ENCODE measurements around the gene DIMT1. TPM values are rescaled to one million over a fixed set of nuclear protein-coding genes. Genes with fewer than 3 reads are reported as not detected.

DIMT1 gene
- total and polyA plus RNA-seq, 2 experiments from 2014 or later: 53.0 to 56.5 TPM

DNA sequence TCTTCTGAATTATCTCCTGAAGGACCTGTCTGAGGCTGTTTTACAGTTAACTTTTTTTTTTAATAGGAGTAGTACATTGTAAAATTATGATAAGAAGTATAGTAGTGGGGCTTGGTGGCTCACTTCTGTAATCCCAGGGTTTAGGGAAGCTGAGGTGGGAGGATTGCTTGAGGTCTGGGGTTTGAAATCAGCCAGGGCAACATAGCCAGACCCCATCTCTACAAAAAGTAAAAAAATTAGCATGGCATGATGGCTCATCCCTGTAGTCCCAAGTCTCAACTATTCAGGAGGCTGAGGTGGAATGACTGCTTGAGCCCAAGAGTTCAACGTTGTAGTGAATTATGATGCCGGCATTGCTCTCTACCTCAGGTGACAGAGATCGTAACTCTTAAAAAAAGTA is 15.9 kb upstream of the DIMT1 start:
- H3K27ac Mint-ChIP-seq: no peak overlapping the region
- no peak for DNase-seq (ENCODE audit: low spot score)
- peaks cover 6% of the 10 kb centered on the region; the same call in 2 of the 3 replicates for H3K36me3 Mint-ChIP-seq (ENCODE audit: low read depth)

More for the DNA sequence above, 15.9 kb upstream of the DIMT1 start:
- Histone ChIP-seq H3K27ac (ENCODE audit: low read depth) (no peak overlapping the region), H3K36me3 (ENCODE audit: insufficient read depth) (no peaks in the 10 kb centered on the region), H4K20me1 (replicated peaks; ENCODE audit: insufficient read depth) (peaks cover 35% of the 10 kb centered on the region), H3K4me1 (ENCODE audit: insufficient read depth) (no peaks in the 10 kb centered on the region), H2AFZ (no peak overlapping the region), H3K79me2 (replicated peaks; ENCODE audit: insufficient read depth) (peaks cover 100% of the 10 kb centered on the region), H3K9me2 (ENCODE audit: insufficient read depth) (no peaks in the 10 kb centered on the region), H3K4me2 (no peak overlapping the region), H3K27me3 (ENCODE audit: insufficient read depth) (no peaks in the 10 kb centered on the region), H3F3A (replicated peaks; ENCODE audit: low read depth) (no peaks in the 10 kb centered on the region), H3K4me3 (no peak overlapping the region)
- no peak for ATAC-seq
- H3K4me3 Mint-ChIP-seq: no peak overlapping the region
- H3K27me3 Mint-ChIP-seq (ENCODE audit: insufficient read depth, low read depth, poor library complexity): no peaks in the 10 kb centered on the region
- no peaks in the 10 kb centered on the region for H3K9me3 Mint-ChIP-seq
- H3K4me1 Mint-ChIP-seq: no peaks in the 10 kb centered on the region
- TF ChIP-seq STAT1 (IDR thresholded peaks at IDR 0.05; ENCODE audit: unreplicated experiment) (no peak), ZNF114 (CRISPR knock-in tag; IDR thresholded peaks at IDR 0.05) (no peak), EZH2phosphoT487 (IDR thresholded peaks at IDR 0.05; ENCODE audit: unreplicated experiment) (no peak), EZH2 (IDR thresholded peaks at IDR 0.05; ENCODE audit: low read depth, unreplicated experiment) (no peak), POLR2AphosphoS5 (IDR thresholded peaks at IDR 0.05; ENCODE audit: low read depth) (no peak), ZNF331 (CRISPR knock-in tag; IDR thresholded peaks at IDR 0.05; ENCODE audit: low read depth) (no peak), NANOG (IDR thresholded peaks at IDR 0.05; ENCODE audit: borderline replicate concordance) (no peak), JUNB (IDR thresholded peaks at IDR 0.05; ENCODE audit: unreplicated experiment) (no peak), CREB1 (CRISPR knock-in tag; IDR thresholded peaks at IDR 0.05; ENCODE audit: low read depth) (no peak)
- TF ChIP-seq, protein P1, sequence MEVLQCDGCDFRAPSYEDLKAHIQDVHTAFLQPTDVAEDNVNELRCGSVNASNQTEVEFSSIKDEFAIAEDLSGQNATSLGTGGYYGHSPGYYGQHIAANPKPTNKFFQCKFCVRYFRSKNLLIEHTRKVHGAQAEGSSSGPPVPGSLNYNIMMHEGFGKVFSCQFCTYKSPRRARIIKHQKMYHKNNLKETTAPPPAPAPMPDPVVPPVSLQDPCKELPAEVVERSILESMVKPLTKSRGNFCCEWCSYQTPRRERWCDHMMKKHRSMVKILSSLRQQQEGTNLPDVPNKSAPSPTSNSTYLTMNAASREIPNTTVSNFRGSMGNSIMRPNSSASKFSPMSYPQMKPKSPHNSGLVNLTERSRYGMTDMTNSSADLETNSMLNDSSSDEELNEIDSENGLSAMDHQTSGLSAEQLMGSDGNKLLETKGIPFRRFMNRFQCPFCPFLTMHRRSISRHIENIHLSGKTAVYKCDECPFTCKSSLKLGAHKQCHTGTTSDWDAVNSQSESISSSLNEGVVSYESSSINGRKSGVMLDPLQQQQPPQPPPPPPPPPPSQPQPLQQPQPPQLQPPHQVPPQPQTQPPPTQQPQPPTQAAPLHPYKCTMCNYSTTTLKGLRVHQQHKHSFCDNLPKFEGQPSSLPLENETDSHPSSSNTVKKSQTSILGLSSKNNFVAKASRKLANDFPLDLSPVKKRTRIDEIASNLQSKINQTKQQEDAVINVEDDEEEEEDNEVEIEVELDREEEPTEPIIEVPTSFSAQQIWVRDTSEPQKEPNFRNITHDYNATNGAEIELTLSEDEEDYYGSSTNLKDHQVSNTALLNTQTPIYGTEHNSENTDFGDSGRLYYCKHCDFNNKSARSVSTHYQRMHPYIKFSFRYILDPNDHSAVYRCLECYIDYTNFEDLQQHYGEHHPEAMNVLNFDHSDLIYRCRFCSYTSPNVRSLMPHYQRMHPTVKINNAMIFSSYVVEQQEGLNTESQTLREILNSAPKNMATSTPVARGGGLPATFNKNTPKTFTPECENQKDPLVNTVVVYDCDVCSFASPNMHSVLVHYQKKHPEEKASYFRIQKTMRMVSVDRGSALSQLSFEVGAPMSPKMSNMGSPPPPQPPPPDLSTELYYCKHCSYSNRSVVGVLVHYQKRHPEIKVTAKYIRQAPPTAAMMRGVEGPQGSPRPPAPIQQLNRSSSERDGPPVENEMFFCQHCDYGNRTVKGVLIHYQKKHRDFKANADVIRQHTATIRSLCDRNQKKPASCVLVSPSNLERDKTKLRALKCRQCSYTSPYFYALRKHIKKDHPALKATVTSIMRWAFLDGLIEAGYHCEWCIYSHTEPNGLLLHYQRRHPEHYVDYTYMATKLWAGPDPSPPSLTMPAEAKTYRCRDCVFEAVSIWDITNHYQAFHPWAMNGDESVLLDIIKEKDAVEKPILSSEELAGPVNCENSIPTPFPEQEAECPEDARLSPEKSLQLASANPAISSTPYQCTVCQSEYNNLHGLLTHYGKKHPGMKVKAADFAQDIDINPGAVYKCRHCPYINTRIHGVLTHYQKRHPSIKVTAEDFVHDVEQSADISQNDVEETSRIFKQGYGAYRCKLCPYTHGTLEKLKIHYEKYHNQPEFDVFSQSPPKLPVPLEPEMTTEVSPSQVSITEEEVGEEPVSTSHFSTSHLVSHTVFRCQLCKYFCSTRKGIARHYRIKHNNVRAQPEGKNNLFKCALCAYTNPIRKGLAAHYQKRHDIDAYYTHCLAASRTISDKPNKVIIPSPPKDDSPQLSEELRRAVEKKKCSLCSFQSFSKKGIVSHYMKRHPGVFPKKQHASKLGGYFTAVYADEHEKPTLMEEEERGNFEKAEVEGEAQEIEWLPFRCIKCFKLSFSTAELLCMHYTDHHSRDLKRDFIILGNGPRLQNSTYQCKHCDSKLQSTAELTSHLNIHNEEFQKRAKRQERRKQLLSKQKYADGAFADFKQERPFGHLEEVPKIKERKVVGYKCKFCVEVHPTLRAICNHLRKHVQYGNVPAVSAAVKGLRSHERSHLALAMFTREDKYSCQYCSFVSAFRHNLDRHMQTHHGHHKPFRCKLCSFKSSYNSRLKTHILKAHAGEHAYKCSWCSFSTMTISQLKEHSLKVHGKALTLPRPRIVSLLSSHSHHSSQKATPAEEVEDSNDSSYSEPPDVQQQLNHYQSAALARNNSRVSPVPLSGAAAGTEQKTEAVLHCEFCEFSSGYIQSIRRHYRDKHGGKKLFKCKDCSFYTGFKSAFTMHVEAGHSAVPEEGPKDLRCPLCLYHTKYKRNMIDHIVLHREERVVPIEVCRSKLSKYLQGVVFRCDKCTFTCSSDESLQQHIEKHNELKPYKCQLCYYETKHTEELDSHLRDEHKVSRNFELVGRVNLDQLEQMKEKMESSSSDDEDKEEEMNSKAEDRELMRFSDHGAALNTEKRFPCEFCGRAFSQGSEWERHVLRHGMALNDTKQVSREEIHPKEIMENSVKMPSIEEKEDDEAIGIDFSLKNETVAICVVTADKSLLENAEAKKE (CRISPR knock-in tag; IDR thresholded peaks at IDR 0.05): no peak
- TF ChIP-seq, protein P2, sequence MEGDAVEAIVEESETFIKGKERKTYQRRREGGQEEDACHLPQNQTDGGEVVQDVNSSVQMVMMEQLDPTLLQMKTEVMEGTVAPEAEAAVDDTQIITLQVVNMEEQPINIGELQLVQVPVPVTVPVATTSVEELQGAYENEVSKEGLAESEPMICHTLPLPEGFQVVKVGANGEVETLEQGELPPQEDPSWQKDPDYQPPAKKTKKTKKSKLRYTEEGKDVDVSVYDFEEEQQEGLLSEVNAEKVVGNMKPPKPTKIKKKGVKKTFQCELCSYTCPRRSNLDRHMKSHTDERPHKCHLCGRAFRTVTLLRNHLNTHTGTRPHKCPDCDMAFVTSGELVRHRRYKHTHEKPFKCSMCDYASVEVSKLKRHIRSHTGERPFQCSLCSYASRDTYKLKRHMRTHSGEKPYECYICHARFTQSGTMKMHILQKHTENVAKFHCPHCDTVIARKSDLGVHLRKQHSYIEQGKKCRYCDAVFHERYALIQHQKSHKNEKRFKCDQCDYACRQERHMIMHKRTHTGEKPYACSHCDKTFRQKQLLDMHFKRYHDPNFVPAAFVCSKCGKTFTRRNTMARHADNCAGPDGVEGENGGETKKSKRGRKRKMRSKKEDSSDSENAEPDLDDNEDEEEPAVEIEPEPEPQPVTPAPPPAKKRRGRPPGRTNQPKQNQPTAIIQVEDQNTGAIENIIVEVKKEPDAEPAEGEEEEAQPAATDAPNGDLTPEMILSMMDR (conservative IDR thresholded peaks at IDR 0.05; ENCODE audit: low read depth in 2 of 2): no peak
- TF ChIP-seq, protein P3, sequence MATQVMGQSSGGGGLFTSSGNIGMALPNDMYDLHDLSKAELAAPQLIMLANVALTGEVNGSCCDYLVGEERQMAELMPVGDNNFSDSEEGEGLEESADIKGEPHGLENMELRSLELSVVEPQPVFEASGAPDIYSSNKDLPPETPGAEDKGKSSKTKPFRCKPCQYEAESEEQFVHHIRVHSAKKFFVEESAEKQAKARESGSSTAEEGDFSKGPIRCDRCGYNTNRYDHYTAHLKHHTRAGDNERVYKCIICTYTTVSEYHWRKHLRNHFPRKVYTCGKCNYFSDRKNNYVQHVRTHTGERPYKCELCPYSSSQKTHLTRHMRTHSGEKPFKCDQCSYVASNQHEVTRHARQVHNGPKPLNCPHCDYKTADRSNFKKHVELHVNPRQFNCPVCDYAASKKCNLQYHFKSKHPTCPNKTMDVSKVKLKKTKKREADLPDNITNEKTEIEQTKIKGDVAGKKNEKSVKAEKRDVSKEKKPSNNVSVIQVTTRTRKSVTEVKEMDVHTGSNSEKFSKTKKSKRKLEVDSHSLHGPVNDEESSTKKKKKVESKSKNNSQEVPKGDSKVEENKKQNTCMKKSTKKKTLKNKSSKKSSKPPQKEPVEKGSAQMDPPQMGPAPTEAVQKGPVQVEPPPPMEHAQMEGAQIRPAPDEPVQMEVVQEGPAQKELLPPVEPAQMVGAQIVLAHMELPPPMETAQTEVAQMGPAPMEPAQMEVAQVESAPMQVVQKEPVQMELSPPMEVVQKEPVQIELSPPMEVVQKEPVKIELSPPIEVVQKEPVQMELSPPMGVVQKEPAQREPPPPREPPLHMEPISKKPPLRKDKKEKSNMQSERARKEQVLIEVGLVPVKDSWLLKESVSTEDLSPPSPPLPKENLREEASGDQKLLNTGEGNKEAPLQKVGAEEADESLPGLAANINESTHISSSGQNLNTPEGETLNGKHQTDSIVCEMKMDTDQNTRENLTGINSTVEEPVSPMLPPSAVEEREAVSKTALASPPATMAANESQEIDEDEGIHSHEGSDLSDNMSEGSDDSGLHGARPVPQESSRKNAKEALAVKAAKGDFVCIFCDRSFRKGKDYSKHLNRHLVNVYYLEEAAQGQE (IDR thresholded peaks at IDR 0.05; ENCODE audit: unreplicated experiment): no peak
- TF ChIP-seq, protein P4, sequence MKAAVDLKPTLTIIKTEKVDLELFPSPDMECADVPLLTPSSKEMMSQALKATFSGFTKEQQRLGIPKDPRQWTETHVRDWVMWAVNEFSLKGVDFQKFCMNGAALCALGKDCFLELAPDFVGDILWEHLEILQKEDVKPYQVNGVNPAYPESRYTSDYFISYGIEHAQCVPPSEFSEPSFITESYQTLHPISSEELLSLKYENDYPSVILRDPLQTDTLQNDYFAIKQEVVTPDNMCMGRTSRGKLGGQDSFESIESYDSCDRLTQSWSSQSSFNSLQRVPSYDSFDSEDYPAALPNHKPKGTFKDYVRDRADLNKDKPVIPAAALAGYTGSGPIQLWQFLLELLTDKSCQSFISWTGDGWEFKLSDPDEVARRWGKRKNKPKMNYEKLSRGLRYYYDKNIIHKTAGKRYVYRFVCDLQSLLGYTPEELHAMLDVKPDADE (IDR thresholded peaks at IDR 0.05): no peak
